Left lung (tissue), 10 donors: ENCODE results near the gene SURF4. TPM values are rescaled to one million over a fixed set of nuclear protein-coding genes. Genes with fewer than 3 reads are reported as not detected.
A peak's percentile ranks its signal among the peaks of the same experiment; 100 is the strongest.

Experiments used
- ATAC-seq: fragments of 200-7000 bp; cut with Tn5 transposase; one replicate; pipeline ENCODE4 v1.9.1; 2020; ENCODE audit warnings: moderate library complexity
- DNase-seq, 4 donors: peaks; one replicate each; pipeline ENCODE4 v3.0.0-alpha.2; 2013 to 2020
- H3K27ac ChIP-seq, 2 donors: fragments of 200-600 bp; sonication (generic) in 1 of 2; one replicate each; pipeline versions ENCODE4 v1.5.0 to v1.8.0; 2020 to 2021
- H3K27me3 ChIP-seq, 2 donors: fragments of 200-600 bp; sonication (generic) in 1 of 2; one replicate each; pipeline versions ENCODE4 v1.5.0 to v1.8.0; 2020 to 2021
- H3K36me3 ChIP-seq, 2 donors: fragments of 200-600 bp; sonication (generic) in 1 of 2; one replicate each; pipeline versions ENCODE4 v1.5.0 to v1.8.0; 2020 to 2021
- H3K4me1 ChIP-seq, 2 donors: fragments of 200-600 bp; one replicate each; pipeline ENCODE4 v1.8.0; 2021
- H3K4me3 ChIP-seq, 2 donors: fragments of 200-600 bp; sonication (generic) in 1 of 2; one replicate each; pipeline versions ENCODE4 v1.5.0 to v1.8.0; 2020 to 2021; ENCODE audit warnings: mild to moderate bottlenecking in 1 of 2
- H3K9me3 ChIP-seq, 2 donors: fragments of 200-600 bp; sonication (generic) in 1 of 2; one replicate each; pipeline versions ENCODE4 v1.5.0 to v1.8.0; 2020 to 2021
- CTCF ChIP-seq, 2 donors: fragments of 200-600 bp; sonication (generic) in 1 of 2; IDR thresholded peaks; one replicate each; pipeline versions ENCODE4 v1.5.0 to v1.8.0; 2021; ENCODE audit warnings: antibody characterized with exemption in 2 of 2
- intact Hi-C, 2 donors: fragments of 100-400 bp; cut with DNase I; formaldehyde crosslinking; loops; one replicate each; pipeline versions ENCODE4 v1.11.2 to v1.14.2; 2022
- polyA plus RNA-seq, 6 donors: library from polyadenylated mRNA; unstranded; fragments of 120-200 nt; gene quantifications; one replicate each; pipeline ENCODE4 v1.2.1, GENCODE V29; 2013; ENCODE audit not compliant: insufficient read length in 6 of 6
- total RNA-seq, 2 donors: library from RNA; stranded (reverse); fragmentation: NEBNext Ultra II Directional; extraction: Animal tissue kit (Norgen Biotek cat#: 25700); gene quantifications; one replicate each; pipeline ENCODE4 v1.2.1, GENCODE V29; 2021
- donor health status: DM: no; HTN: yes; CAD: no.
- donor health status: DM: no; HTN: no; CAD: no.

The SURF4 gene
- total and polyA plus RNA-seq, 8 donors: 117 to 252 (median 132) TPM

GRCh38 chr9:133347985-133348717, 27.7 kb downstream of the SURF4 start, which contains the start of the genes MED22 and RPL7A:
Gene MED22, minus strand, starts transcription at chr9:133348131. Its CDS starts 1,469 bp downstream, at chr9:133346662.
Gene RPL7A, plus strand, starts transcription at chr9:133348218. Its CDS starts 26 bp downstream, at chr9:133348244.
- TF ChIP-seq CTCF (IDR thresholded peaks at IDR 0.05): no peak
- ATAC-seq (peak; percentile 92), DNase-seq (peak; percentile 93 to 97 (median 95))
- Histone ChIP-seq H3K36me3 (peaks cover 0 to 73% of the 10 kb centered on the region in 2 donors), H3K27ac (peak within 1 kb of the TSS; percentile 84 to 94), H3K4me1 (peaks cover 9 to 33% of the 10 kb centered on the region in 2 donors), H3K4me3 (peak within 1 kb of the TSS; percentile 75 to 93), H3K9me3 (no peaks in the 10 kb centered on the region), H3K27me3 (no peaks in the 10 kb centered on the region)
- intact Hi-C loops: no loop called here

- Histone ChIP-seq H3K9me3 (no peaks in the 10 kb centered on the region), H3K27ac (peak overlapping the region; percentile 84 to 94), H3K27me3 (no peaks in the 10 kb centered on the region), H3K4me1 (peaks cover 9 to 36% of the 10 kb centered on the region in 2 donors), H3K36me3 (peaks cover 0 to 73% of the 10 kb centered on the region in 2 donors), H3K4me3 (peak overlapping the region; percentile 75 to 93)
- intact Hi-C loops: no loop called here
- no peak for TF ChIP-seq CTCF (IDR thresholded peaks at IDR 0.05)
- DNase-seq: peak in 2 of 4 donors; percentile 32 to 88
- ATAC-seq: peak; percentile 71
Observed at GRCh38 chr9:133347515-133347984, 28.3 kb downstream of the SURF4 start.

DNA sequence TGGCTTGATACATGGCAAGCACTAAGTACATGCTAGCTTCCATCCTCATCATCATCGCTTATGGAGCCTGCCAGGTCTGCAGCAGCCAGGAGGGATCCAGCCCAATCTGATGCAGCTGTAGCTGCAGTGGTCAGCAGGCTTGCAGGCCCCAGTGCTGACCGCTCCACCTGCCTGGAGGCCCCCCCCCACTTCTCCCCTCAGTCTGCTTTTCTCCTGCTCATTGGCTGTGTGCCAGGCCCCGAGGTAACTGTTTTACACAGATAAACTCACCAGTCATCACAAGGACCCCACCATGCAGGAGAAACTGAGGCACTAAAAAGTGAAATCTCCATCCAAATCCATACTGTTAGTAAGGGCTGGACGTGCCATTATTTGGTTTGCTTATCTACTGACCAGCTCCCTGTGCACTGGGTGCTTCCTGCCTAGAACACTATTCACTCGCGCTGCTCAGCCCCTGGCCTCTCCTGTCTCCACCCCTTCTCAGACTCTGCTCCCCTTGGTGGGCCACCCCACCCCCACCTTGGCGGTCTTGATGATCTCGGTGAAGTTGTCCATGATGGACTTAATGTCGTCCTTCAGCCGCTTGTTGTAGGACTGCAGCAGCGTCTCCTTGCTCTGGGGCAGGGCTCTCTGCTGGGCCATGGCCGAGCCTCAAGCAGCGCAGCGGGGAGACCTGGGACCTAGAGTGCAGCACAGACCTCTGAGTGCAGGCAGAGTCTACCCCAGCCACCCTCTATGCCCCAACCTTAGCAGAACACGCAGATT, 29.7 kb downstream of the SURF4 start:
- H3K27me3 ChIP-seq: no peaks in the 10 kb centered on the region
- DNase-seq: peak in 1 of 4 donors; percentile 42
- H3K4me1 ChIP-seq: peaks cover 9 to 49% of the 10 kb centered on the region in 2 donors
- peaks cover 0 to 73% of the 10 kb centered on the region in 2 donors for H3K36me3 ChIP-seq
- peak overlapping the region in 1 of 2 donors; percentile 84 for H3K27ac ChIP-seq
- no peak for TF ChIP-seq CTCF (IDR thresholded peaks at IDR 0.05)
- H3K4me3 ChIP-seq: peak overlapping the region in 1 of 2 donors; percentile 93
- intact Hi-C loops: no loop called here
- ATAC-seq: no peak
- H3K9me3 ChIP-seq: no peaks in the 10 kb centered on the region

DNA sequence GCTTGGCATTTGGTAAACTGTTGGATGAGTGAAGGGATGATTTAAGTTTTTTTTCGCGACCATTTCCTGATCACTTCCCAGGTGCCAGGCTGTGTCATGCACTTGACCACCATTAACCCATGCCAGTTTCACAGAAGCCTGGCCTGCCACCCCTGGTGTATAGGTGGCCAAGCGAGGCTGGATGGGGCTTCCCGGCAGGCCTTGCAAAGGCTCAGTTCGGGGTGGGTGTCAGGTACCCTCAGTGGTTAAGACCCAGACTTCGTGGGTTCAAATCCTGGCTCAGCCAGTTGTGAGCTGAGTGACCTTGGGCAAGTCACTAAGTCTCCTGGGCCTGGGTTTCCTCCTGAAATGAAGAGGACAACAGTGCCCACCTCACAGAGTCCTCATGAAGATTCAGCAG, 30.3 kb downstream of the SURF4 start:
- no peak for ATAC-seq
- Histone ChIP-seq H3K4me3 (no peak overlapping the region), H3K36me3 (peaks cover 0 to 73% of the 10 kb centered on the region in 2 donors), H3K27me3 (no peaks in the 10 kb centered on the region), H3K4me1 (peaks cover 9 to 55% of the 10 kb centered on the region in 2 donors), H3K9me3 (no peaks in the 10 kb centered on the region), H3K27ac (no peak overlapping the region)
- intact Hi-C loops: no loop called here
- DNase-seq: peak in 1 of 4 donors; percentile 25
- TF ChIP-seq CTCF (IDR thresholded peaks at IDR 0.05): no peak

DNA sequence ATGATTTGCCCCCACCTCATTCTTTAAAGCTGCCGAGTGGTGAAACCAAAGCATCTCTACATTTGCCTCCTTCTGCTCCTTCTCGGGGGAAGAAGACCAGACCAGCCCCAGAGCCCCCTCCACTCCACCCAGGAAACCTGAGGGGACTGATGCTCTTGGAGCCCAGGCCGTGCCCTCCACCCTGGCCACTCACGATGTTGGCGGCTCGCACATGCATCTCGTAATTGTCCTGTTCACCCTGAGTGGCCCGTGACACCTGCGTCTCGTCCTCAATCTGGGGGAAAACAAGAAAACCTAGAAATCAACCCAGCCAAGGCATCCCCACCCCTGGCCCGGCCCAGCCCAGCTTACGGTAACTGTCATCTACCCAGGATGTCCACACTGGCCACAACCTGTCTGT, 30.9 kb downstream of the SURF4 start:
- peak in 1 of 4 donors; percentile 44 for DNase-seq
- H3K27ac ChIP-seq: no peak overlapping the region
- no peaks in the 10 kb centered on the region for H3K9me3 ChIP-seq
- ATAC-seq: no peak
- peaks cover 0 to 73% of the 10 kb centered on the region in 2 donors for H3K36me3 ChIP-seq
- intact Hi-C loops: no loop called here
- no peaks in the 10 kb centered on the region for H3K27me3 ChIP-seq
- no peak for TF ChIP-seq CTCF (IDR thresholded peaks at IDR 0.05)
- H3K4me3 ChIP-seq: no peak overlapping the region
- peaks cover 9 to 61% of the 10 kb centered on the region in 2 donors for H3K4me1 ChIP-seq
